T-cell (primary cell): Measurements from ENCODE around the gene ZWILCH. TPM values are rescaled to one million over a fixed set of nuclear protein-coding genes. Genes with fewer than 3 reads are reported as not detected.

Experiments
- ATAC-seq, 4 experiments: fragments of 200-7000 bp in 3 of 4; fragments of 150-1000 bp in 1 of 4; cut with Tn5 transposase; replicated peaks in 1 of 4; 1 replicate in 3 of 4; 2 replicates in 1 of 4; pipeline ENCODE4 v1.10.0; 2021; ENCODE audit warnings: moderate library complexity in 3 of 4, mild to moderate bottlenecking in 2 of 4, moderate number of reproducible peaks in 1 of 4
- CTCF ChIA-PET, 2 donors: fragments of 300-600 bp; sonication (Branson Sonifier 250); formaldehyde crosslinking; loops; one replicate each; lab custom pipeline; 2022; ENCODE audit warnings: antibody characterized with exemption in 2 of 2; lab: Charles Lee
- POLR2A ChIA-PET, 2 donors: fragments of 300-600 bp; sonication (Branson Sonifier 250); formaldehyde crosslinking; loops; one replicate each; lab custom pipeline; 2022; ENCODE audit warnings: antibody characterized with exemption in 2 of 2; lab: Charles Lee
- DNase-seq, 35 experiments: peaks; one replicate each; pipeline versions ENCODE4 v3.0.0 to v3.0.0-alpha.2; 2013 to 2023
- H3K27ac ChIP-seq: one replicate; pipeline ENCODE4 v1.5.1; 2013; ENCODE audit warnings: low read length
- H3K27me3 ChIP-seq, 2 experiments: replicated peaks in 1 of 2; 1 replicate in 1 of 2; 2 replicates in 1 of 2; pipeline versions ENCODE4 v1.6.1 to v1.7.0; 2013; ENCODE audit warnings: low read length in 1 of 2, mixed read lengths in 1 of 2; ENCODE audit not compliant: control insufficient read depth in 2 of 2, insufficient read depth in 2 of 2; ENCODE audit errors: extremely low read depth in 1 of 2
- H3K36me3 ChIP-seq, 2 donors: 1 replicate in 1 of 2; 2 replicates in 1 of 2; pipeline versions ENCODE4 v1.6.1 to v1.7.0; 2013; ENCODE audit warnings: low read length in 1 of 2; ENCODE audit not compliant: control insufficient read depth in 2 of 2, insufficient read depth in 1 of 2; ENCODE audit errors: extremely low read depth in 1 of 2
- H3K4me1 ChIP-seq, 2 experiments: 1 replicate in 1 of 2; 2 replicates in 1 of 2; pipeline versions ENCODE4 v1.6.1 to v1.7.0; 2013; ENCODE audit warnings: low read length in 2 of 2, mixed read lengths in 1 of 2; ENCODE audit not compliant: insufficient read depth in 2 of 2, control insufficient read depth in 1 of 2; ENCODE audit errors: extremely low read depth in 1 of 2
- H3K4me3 ChIP-seq, 2 donors: 1 replicate in 1 of 2; 2 replicates in 1 of 2; pipeline versions ENCODE4 v1.5.1 to v1.7.0; 2013; ENCODE audit warnings: mild to moderate bottlenecking in 2 of 2, low read length in 1 of 2, moderate library complexity in 1 of 2; ENCODE audit not compliant: control insufficient read depth in 1 of 2; ENCODE audit errors: extremely low read depth in 1 of 2
- H3K9me3 ChIP-seq: 2 replicates; pipeline ENCODE4 v1.7.0; 2013
- H3K27ac Mint-ChIP-seq, 2 donors: one replicate each; pipeline ENCODE4 v1.8.0; 2020 to 2021; ENCODE audit warnings: mild to moderate bottlenecking in 2 of 2, mixed read lengths in 2 of 2
- H3K27me3 Mint-ChIP-seq, 2 donors: one replicate each; pipeline ENCODE4 v1.8.0; 2021 to 2022; ENCODE audit warnings: mixed read lengths in 2 of 2
- H3K36me3 Mint-ChIP-seq: one replicate; pipeline ENCODE4 v1.8.0; 2021; ENCODE audit warnings: mixed read lengths
- H3K4me1 Mint-ChIP-seq, 3 donors: one replicate each; pipeline ENCODE4 v1.8.0; 2020 to 2022; ENCODE audit warnings: mixed read lengths in 3 of 3, mild to moderate bottlenecking in 1 of 3
- H3K4me3 Mint-ChIP-seq, 3 donors: one replicate each; pipeline ENCODE4 v1.8.0; 2020 to 2022; ENCODE audit warnings: mild to moderate bottlenecking in 3 of 3, mixed read lengths in 3 of 3, moderate library complexity in 3 of 3
- H3K9me3 Mint-ChIP-seq, 3 donors: one replicate each; pipeline ENCODE4 v1.8.0; 2020 to 2022; ENCODE audit warnings: mixed read lengths in 3 of 3
- WGBS: methylation state at CpG from one replicate; pipeline ENCODE4 v1.1.5; 2013; ENCODE audit warnings: missing lambda C conversion rate; ENCODE audit not compliant: insufficient coverage; 5-methylcytosine and 5-hydroxymethylcytosine counted together
- total RNA-seq, 35 experiments: library from RNA in 6 of 35; stranded (reverse) in 6 of 35; fragments of 120-200 nt in 1 of 35; gene quantifications; one replicate each; pipeline versions ENCODE4 v1.2.1 to v1.2.4 and lab custom pipeline; 2013 to 2026

ZWILCH gene
- total RNA-seq, 5 donors from 2014 or later (not counting 1 experiment from before 2014, with no cell fraction given), result 4.9 to 9.2 (median 6.2) TPM

DNA sequence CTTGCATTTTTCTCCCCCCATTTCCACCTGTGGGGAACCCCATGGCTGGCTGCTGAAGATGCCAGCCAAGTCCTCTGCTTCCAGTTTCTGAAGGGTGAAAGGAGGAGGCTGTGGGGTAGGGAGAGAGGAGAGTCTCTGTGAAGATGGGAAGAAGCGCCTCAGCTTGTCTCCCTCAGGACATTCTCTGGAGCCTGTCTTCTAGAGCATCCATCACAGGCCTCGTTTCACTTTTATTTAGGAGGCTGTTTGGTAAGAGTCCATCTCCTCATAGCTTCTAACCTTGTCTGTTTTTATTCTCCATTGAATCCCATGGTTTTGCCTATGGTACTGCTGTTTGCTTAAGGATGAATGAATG, 69.4 kb downstream of the ZWILCH start:
- H3K36me3 Mint-ChIP-seq, result no peaks in the 10 kb centered on the region
- H3K27me3 Mint-ChIP-seq, result no peaks in the 10 kb centered on the region
- no CpG with 5 or more reads among the region's 2 CpGs for WGBS
- no peak for DNase-seq
- H3K36me3 ChIP-seq, result no peaks in the 10 kb centered on the region
- ChIA-PET POLR2A (no interaction called here), CTCF (no interaction called here)
- no peaks in the 10 kb centered on the region for H3K4me1 ChIP-seq
- H3K27me3 ChIP-seq, result peaks cover 0 to 2% of the 10 kb centered on the region in 2 experiments
- no peak overlapping the region for H3K27ac ChIP-seq
- H3K4me3 ChIP-seq, result no peak overlapping the region
- no peaks in the 10 kb centered on the region for H3K9me3 Mint-ChIP-seq
- H3K9me3 ChIP-seq, result no peaks in the 10 kb centered on the region
- no peak overlapping the region for H3K27ac Mint-ChIP-seq
- H3K4me3 Mint-ChIP-seq, result no peak overlapping the region
- no peaks in the 10 kb centered on the region for H3K4me1 Mint-ChIP-seq
- no peak for ATAC-seq

DNA sequence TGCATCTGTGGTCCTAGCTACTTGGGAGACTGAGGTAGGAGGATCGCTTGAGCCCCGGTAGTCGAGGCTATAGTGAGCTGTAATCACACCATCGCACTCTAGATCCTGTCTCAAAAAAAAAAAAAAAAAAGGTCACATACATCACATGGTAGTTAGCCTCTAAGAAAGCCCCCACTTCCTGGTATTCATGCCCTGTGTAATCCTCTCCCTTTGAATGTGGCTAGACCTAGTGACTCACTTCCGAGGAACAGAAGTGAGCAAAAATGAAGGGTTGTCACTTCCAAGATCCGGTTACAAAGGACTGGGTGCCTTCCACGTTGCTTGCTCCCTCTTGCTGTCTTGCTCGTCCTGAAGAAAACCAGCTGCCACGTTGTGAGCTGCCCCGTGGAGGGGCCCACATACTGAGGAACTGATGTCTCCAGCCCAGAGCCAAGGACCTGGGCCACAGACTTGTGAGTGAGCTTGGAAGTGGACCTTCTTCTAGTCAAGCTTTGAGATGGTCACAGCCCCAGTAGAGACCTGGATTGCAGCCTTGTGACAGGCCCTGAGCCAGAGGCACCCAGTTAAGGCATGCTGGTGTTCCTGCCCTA, 73.3 kb downstream of the ZWILCH start:
- Histone ChIP-seq H3K4me1 (no peaks in the 10 kb centered on the region), H3K27me3 (peaks cover 0 to 2% of the 10 kb centered on the region in 2 experiments), H3K9me3 (no peaks in the 10 kb centered on the region), H3K36me3 (no peaks in the 10 kb centered on the region), H3K4me3 (no peak overlapping the region), H3K27ac (no peak overlapping the region)
- H3K27ac Mint-ChIP-seq, result no peak overlapping the region
- no peaks in the 10 kb centered on the region for H3K9me3 Mint-ChIP-seq
- H3K27me3 Mint-ChIP-seq, result no peaks in the 10 kb centered on the region
- H3K36me3 Mint-ChIP-seq, result no peaks in the 10 kb centered on the region
- ATAC-seq, result no peak
- no peak overlapping the region for H3K4me3 Mint-ChIP-seq
- CTCF ChIA-PET, result no interaction called here
- WGBS, result 82% methylated on average over 4 of the region's 10 CpGs
- no peaks in the 10 kb centered on the region for H3K4me1 Mint-ChIP-seq
- POLR2A ChIA-PET, result no interaction called here
- no peak for DNase-seq

DNA sequence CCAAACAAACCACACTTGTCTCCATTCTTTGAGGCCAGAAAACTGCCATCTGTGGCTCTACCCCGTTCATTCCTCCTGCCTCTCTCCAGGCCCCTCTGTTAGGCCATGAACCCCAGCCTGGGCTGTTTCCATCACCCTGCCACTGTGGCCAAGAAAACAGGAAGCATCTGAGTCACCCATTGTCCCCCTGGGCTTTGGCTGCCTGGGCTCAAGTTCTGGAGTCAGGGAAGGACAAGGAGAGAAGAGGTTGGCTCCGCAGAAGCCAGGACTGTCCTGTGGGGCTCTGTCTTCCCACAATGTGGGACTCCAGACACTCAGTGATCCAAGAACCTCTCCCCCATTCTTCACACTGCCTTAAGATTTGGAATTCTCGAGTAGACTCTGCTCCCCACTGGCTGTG, 75.5 kb downstream of the ZWILCH start:
- Mint-ChIP-seq H3K27me3 (peaks cover 0 to 2% of the 10 kb centered on the region in 2 donors), H3K4me1 (no peaks in the 10 kb centered on the region), H3K4me3 (no peak overlapping the region), H3K27ac (no peak overlapping the region), H3K36me3 (no peaks in the 10 kb centered on the region), H3K9me3 (no peaks in the 10 kb centered on the region)
- Histone ChIP-seq H3K4me1 (no peaks in the 10 kb centered on the region), H3K4me3 (no peak overlapping the region), H3K27me3 (peaks cover 0 to 2% of the 10 kb centered on the region in 2 experiments), H3K27ac (no peak overlapping the region), H3K9me3 (no peaks in the 10 kb centered on the region), H3K36me3 (no peaks in the 10 kb centered on the region)
- CTCF ChIA-PET, result no interaction called here
- POLR2A ChIA-PET, result no interaction called here
- no peak for DNase-seq
- 33% methylated on average over 1 of the region's 3 CpGs for WGBS
- ATAC-seq, result no peak

DNA sequence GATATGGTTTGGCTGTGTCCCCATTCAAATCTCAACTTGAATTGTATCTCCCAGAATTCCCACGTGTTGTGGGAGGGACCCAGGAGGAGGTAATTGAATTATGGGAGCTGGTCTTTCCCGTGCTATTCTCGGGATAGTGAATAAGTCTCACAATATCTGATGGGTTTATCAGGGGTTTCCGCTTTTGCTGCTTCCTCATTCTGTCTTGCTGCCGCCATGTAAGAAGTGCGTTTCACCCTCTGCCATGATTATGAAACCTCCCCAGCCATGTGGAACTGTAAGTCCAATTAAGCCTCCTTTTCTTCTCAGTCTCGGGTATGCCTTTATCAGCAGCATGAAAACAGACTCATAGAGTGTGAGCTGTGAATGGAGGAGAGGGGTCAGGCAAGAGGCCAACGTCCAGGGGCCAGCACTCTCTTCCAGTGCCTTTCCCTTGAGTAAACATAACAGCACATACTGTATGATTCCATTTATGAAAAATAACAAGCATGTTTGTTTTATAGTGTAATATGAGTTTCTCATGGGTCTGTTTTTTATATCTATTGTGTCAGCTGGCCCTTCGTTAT, 76.9 kb downstream of the ZWILCH start:
- ChIA-PET CTCF (interaction anchor here (0.6 to 0.7 kb wide), 2 partner anchors 34 to 164 kb away, joined by 3 to 8 read pairs; no protein-coding TSS in a partner anchor), POLR2A (no interaction called here)
- no peak for ATAC-seq
- Histone ChIP-seq H3K36me3 (no peaks in the 10 kb centered on the region), H3K4me3 (no peak overlapping the region), H3K9me3 (no peaks in the 10 kb centered on the region), H3K27me3 (peaks cover 0 to 6% of the 10 kb centered on the region in 2 experiments), H3K27ac (no peak overlapping the region), H3K4me1 (no peaks in the 10 kb centered on the region)
- WGBS, result 83% methylated on average over 1 of the region's 9 CpGs
- H3K27me3 Mint-ChIP-seq, result peaks cover 0 to 5% of the 10 kb centered on the region in 2 donors
- no peak overlapping the region for H3K4me3 Mint-ChIP-seq
- no peaks in the 10 kb centered on the region for H3K36me3 Mint-ChIP-seq
- DNase-seq, result no peak
- no peaks in the 10 kb centered on the region for H3K4me1 Mint-ChIP-seq
- H3K9me3 Mint-ChIP-seq, result no peaks in the 10 kb centered on the region
- H3K27ac Mint-ChIP-seq, result no peak overlapping the region

DNA sequence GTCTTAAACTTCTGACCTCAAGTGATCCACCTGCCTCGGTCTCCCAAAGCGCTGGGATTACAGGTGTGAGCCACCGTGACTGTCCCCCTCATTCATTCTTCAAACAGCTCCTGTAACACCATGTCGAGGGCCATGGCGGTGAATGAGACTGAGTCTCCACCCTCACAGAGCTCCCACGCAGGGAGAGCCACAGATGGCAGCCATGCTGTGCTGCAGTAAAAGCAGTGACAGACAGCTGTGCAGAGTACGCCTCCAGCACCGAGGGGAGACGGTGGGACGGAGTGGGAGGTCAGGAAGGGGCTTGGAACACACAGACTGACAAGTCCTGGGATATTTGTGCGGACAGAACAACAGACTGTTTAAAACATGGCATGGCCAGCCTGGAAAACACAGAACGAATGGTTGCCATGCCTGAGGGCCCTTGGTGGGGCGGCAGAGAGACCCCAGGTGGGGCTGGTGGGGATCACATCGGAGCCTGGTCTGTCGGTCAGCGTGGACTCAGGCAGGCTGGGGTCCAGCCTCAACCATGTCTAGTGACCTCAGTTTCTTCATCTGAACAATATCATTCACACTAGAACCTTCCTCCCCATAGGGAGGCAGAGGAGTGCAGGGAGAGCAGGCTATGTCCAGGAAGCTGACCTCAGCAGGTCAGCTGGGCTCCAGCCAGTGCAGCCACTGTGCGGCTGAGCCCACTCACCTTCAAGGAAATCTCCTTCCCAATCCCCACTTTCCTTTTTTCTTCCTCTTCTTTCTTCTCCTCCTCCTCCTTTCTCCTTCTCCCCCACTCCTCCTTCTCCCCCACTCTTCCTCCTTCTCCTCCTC, 81.2 kb downstream of the ZWILCH start:
- ChIA-PET POLR2A (interaction anchor here in 1 of 2 donors (0.6 kb wide), 1 partner anchor 16 kb away, joined by 4 read pairs; no protein-coding TSS in a partner anchor), CTCF (no interaction called here)
- H3K4me1 ChIP-seq, result no peaks in the 10 kb centered on the region
- Mint-ChIP-seq H3K27me3 (peaks cover 8 to 16% of the 10 kb centered on the region in 2 donors), H3K9me3 (no peaks in the 10 kb centered on the region), H3K4me3 (no peak overlapping the region), H3K4me1 (peaks cover 0 to 4% (median 0%) of the 10 kb centered on the region in 3 donors), H3K36me3 (no peaks in the 10 kb centered on the region), H3K27ac (peak overlapping the region in 1 of 2 donors; percentile 59)
- no peak for ATAC-seq
- H3K4me3 ChIP-seq, result no peak overlapping the region
- WGBS, result 80% methylated on average over 12 of the region's 17 CpGs
- H3K9me3 ChIP-seq, result no peaks in the 10 kb centered on the region
- H3K27me3 ChIP-seq, result peaks cover 0 to 26% of the 10 kb centered on the region in 2 experiments
- DNase-seq, result no peak
- no peak overlapping the region for H3K27ac ChIP-seq
- no peaks in the 10 kb centered on the region for H3K36me3 ChIP-seq

DNA sequence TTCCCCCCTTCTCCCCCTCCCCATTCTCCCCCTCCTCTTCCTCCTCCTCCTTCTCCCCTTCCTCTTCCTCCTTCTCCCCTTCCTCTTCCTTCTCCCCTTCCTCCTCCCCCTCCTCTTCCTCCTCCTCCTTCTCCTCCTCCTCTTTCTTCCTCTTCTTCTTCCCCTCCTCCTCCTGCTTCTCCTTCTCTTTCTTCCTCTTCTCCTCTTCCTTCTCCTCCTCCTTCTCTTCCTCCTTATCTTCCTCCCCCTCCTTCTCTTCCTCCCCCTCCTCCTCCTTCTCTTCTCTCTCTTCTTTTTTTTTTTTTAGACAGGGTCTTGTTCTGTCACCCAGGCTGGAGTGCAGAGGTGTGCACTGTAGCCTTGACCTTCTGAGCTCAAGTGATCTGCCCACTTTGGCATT, 81.9 kb downstream of the ZWILCH start:
- Mint-ChIP-seq H3K9me3 (no peaks in the 10 kb centered on the region), H3K27me3 (peaks cover 8 to 20% of the 10 kb centered on the region in 2 donors), H3K4me3 (no peak overlapping the region), H3K36me3 (no peaks in the 10 kb centered on the region), H3K27ac (no peak overlapping the region), H3K4me1 (peaks cover 0 to 4% (median 0%) of the 10 kb centered on the region in 3 donors)
- Histone ChIP-seq H3K27me3 (peaks cover 0 to 26% of the 10 kb centered on the region in 2 experiments), H3K4me3 (no peak overlapping the region), H3K9me3 (no peaks in the 10 kb centered on the region), H3K36me3 (no peaks in the 10 kb centered on the region), H3K27ac (no peak overlapping the region), H3K4me1 (no peaks in the 10 kb centered on the region)
- POLR2A ChIA-PET, result no interaction called here
- DNase-seq (no peak), ATAC-seq (no peak)
- CTCF ChIA-PET, result no interaction called here
